ENCODE measurements around the gene CLBA1.
"Not testable (repeated sequence)": the region's sequence is repeated elsewhere in the genome, so short reads cannot be mapped to it uniquely, and the experiment has no call there.

CLBA1 gene

GRCh38 chr14:104947881-104948735 is 37.5 kb upstream of the CLBA1 start:
- not testable (repeated sequence) for DNase-seq

- no peak for DNase-seq
These were observed 36.9 kb upstream of the CLBA1 start for GRCh38 chr14:104948736-104949031.

- DNase-seq = not testable (repeated sequence)
These were observed 36.1 kb upstream of the CLBA1 start for GRCh38 chr14:104949406-104949955.

- no peak for DNase-seq
These were observed 35.6 kb upstream of the CLBA1 start for GRCh38 chr14:104950021-104950420.

GRCh38 chr14:104950701-104951100 is 34.9 kb upstream of the CLBA1 start:
- DNase-seq = not testable (repeated sequence)

GRCh38 chr14:104951863-104952657 is 33.5 kb upstream of the CLBA1 start:
- not testable (repeated sequence) for DNase-seq

GRCh38 chr14:104953097-104953496 is 32.5 kb upstream of the CLBA1 start:
- DNase-seq = no peak

GRCh38 chr14:104953896-104954656 is 31.5 kb upstream of the CLBA1 start:
- DNase-seq = no peak

GRCh38 chr14:104954746-104955395 is 30.7 kb upstream of the CLBA1 start:
- DNase-seq = no peak

GRCh38 chr14:104955396-104955770 is 30.2 kb upstream of the CLBA1 start:
- no peak for DNase-seq

GRCh38 chr14:104956290-104956890 is 29.2 kb upstream of the CLBA1 start:
- no peak for DNase-seq

- DNase-seq = no peak
These were observed 28.2 kb upstream of the CLBA1 start for GRCh38 chr14:104957146-104958113.

GRCh38 chr14:104964546-104964945 is 21.0 kb upstream of the CLBA1 start:
- no peak for DNase-seq

GRCh38 chr14:104965561-104966231 is 19.9 kb upstream of the CLBA1 start:
- DNase-seq = no peak

GRCh38 chr14:104966261-104966865 is 19.2 kb upstream of the CLBA1 start:
- DNase-seq = no peak

GRCh38 chr14:104966981-104967385 is 18.6 kb upstream of the CLBA1 start:
- no peak for DNase-seq

GRCh38 chr14:104967386-104968152 is 18.0 kb upstream of the CLBA1 start:
- DNase-seq = no peak

- DNase-seq = no peak
These were observed 17.4 kb upstream of the CLBA1 start for GRCh38 chr14:104968153-104968527.

All from NCI-H2029 treated with DMSO at 0.1 percent for 48 hours (cell line).